Measurements from ENCODE around the gene INPP5J.

DNA sequence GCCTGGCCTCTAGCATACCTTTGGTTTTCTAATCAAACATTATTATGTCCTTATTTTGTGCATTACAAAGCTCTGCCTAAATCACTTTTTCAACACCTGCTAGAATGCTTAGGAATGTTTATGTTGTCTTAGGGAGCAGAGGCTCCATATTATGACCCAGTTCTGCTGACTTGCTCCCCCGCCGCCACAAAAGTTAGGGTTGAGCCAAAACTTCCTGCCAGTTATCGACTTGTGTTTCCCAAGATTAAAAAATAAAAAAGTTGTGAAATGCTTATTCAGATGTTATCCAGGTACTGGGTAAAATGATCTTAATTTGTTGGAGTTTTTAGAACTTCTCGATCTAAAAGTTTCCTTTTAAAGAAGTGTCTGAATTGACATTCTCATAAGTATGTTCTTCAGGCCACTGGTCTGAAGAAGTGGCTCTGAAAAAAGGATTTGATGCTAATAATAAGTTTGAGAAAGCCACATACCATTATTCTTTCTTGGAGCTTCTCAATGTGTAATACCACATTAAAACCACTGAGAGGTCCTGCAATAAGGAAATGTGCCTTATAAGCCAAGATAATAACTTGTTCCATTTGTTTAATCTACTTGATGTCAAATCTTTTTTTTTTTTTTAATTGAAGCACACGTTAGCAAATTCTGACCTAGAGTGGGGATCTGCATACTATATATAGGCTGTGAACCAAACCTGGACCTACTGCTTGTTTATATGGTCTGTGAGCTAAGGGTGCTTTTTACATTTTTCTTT is 39.4 kb downstream of the INPP5J start:
- TF ChIP-seq, protein P1, sequence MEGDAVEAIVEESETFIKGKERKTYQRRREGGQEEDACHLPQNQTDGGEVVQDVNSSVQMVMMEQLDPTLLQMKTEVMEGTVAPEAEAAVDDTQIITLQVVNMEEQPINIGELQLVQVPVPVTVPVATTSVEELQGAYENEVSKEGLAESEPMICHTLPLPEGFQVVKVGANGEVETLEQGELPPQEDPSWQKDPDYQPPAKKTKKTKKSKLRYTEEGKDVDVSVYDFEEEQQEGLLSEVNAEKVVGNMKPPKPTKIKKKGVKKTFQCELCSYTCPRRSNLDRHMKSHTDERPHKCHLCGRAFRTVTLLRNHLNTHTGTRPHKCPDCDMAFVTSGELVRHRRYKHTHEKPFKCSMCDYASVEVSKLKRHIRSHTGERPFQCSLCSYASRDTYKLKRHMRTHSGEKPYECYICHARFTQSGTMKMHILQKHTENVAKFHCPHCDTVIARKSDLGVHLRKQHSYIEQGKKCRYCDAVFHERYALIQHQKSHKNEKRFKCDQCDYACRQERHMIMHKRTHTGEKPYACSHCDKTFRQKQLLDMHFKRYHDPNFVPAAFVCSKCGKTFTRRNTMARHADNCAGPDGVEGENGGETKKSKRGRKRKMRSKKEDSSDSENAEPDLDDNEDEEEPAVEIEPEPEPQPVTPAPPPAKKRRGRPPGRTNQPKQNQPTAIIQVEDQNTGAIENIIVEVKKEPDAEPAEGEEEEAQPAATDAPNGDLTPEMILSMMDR (IDR thresholded peaks at IDR 0.05) = no peak
- TF ChIP-seq POLR2A (IDR thresholded peaks at IDR 0.05) = no peak
- TF ChIP-seq EP300 (IDR thresholded peaks at IDR 0.05) = no peak

Measured in ovary (tissue), 3 donors.